HG03520 (cell line): Measurements from ENCODE around the gene DNPEP.
"Not testable (repeated sequence)": the region's sequence is repeated elsewhere in the genome, so short reads cannot be mapped to it uniquely, and the experiment has no call there.

ENCODE experiments used
- ATAC-seq: cut with Tn5 transposase; IDR thresholded peaks from one replicate; pipeline ENCODE4 v1.9.1; 2021; ENCODE audit warnings: mild to moderate bottlenecking, moderate library complexity; ENCODE audit not compliant: unreplicated experiment

DNPEP gene

GRCh38 chr2:219419331-219420197, 31.9 kb upstream of the DNPEP start:
- ATAC-seq, result no peak

GRCh38 chr2:219419012-219419324, 31.3 kb upstream of the DNPEP start:
- ATAC-seq, result no peak

GRCh38 chr2:219418155-219419011, 30.7 kb upstream of the DNPEP start, which contains the start of gene DES:
Gene DES, plus strand, starts transcription at chr2:219418377. Its CDS starts 86 bp downstream, at chr2:219418463.
- ATAC-seq, result no peak

GRCh38 chr2:219417374-219417773, 29.7 kb upstream of the DNPEP start:
- ATAC-seq, result no peak

- ATAC-seq, result no peak
Measured at GRCh38 chr2:219416938-219417337, 29.2 kb upstream of the DNPEP start.

- ATAC-seq, result no peak
Measured at GRCh38 chr2:219416235-219416602, 28.5 kb upstream of the DNPEP start.

- no peak for ATAC-seq
Measured at GRCh38 chr2:219415580-219416234, 28.0 kb upstream of the DNPEP start.

- no peak for ATAC-seq
Measured at GRCh38 chr2:219414857-219415256, 27.1 kb upstream of the DNPEP start.

- ATAC-seq, result no peak
Measured at GRCh38 chr2:219410390-219410789, 22.7 kb upstream of the DNPEP start.

GRCh38 chr2:219409619-219410018, 21.9 kb upstream of the DNPEP start:
- no peak for ATAC-seq

- ATAC-seq, result no peak
Measured at GRCh38 chr2:219408631-219409030, 20.9 kb upstream of the DNPEP start.

GRCh38 chr2:219408204-219408603, 20.5 kb upstream of the DNPEP start:
- ATAC-seq, result no peak

- not testable (repeated sequence) for ATAC-seq
Measured at GRCh38 chr2:219407343-219407742, 19.6 kb upstream of the DNPEP start.

- ATAC-seq, result no peak
Measured at GRCh38 chr2:219406861-219407230, 19.1 kb upstream of the DNPEP start.

GRCh38 chr2:219405958-219406860, 18.5 kb upstream of the DNPEP start:
- ATAC-seq, result no peak

- no peak for ATAC-seq
Measured at GRCh38 chr2:219405451-219405850, 17.7 kb upstream of the DNPEP start.

- ATAC-seq, result no peak
Measured at GRCh38 chr2:219404954-219405353, 17.2 kb upstream of the DNPEP start.

- ATAC-seq, result no peak
Measured at GRCh38 chr2:219404291-219404910, 16.7 kb upstream of the DNPEP start.

GRCh38 chr2:219403861-219404260, 16.1 kb upstream of the DNPEP start:
- no peak for ATAC-seq
